ENCODE data around the gene PKP4.

DNA sequence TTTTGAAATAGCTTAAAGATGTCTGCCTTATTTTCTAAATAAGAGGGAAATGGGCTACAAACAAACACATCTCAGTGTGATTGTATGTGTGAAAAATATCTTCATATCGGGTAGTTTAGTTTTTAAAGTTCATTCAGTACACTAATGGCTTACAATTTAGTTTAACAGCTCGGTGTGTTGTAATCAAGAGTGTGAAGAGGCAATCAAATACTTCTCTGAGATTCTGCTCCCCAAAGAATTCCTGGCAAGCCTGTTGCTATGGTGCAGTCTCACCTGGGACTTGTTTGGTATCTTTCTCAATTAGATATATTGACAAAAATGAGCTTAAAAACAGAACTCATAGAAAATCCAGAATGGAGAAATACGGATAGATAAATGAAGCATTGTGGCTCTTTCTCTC lies 99.4 kb downstream of the PKP4 start:
- no peak for TF ChIP-seq POLR2AphosphoS5 (IDR thresholded peaks at IDR 0.05)
- TF ChIP-seq, protein P1, sequence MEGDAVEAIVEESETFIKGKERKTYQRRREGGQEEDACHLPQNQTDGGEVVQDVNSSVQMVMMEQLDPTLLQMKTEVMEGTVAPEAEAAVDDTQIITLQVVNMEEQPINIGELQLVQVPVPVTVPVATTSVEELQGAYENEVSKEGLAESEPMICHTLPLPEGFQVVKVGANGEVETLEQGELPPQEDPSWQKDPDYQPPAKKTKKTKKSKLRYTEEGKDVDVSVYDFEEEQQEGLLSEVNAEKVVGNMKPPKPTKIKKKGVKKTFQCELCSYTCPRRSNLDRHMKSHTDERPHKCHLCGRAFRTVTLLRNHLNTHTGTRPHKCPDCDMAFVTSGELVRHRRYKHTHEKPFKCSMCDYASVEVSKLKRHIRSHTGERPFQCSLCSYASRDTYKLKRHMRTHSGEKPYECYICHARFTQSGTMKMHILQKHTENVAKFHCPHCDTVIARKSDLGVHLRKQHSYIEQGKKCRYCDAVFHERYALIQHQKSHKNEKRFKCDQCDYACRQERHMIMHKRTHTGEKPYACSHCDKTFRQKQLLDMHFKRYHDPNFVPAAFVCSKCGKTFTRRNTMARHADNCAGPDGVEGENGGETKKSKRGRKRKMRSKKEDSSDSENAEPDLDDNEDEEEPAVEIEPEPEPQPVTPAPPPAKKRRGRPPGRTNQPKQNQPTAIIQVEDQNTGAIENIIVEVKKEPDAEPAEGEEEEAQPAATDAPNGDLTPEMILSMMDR (IDR thresholded peaks at IDR 0.05), result no peak
- TF ChIP-seq POLR2A (IDR thresholded peaks at IDR 0.05), result no peak
